Cardiac fibroblast (primary cell): ENCODE data around the gene ANKMY1.
A peak's percentile ranks its signal among the peaks of the same experiment; 100 is the strongest.

Experiments used
- DNase-seq, 2 donors: peaks; one replicate each; pipeline versions ENCODE4 v3.0.0 to v3.0.0-alpha.2; 2010; ENCODE audit warnings: low read depth in 2 of 2
- H3K4me3 ChIP-seq, 2 donors: replicated peaks in 1 of 2; 1 replicate in 1 of 2; 2 replicates in 1 of 2; pipeline ENCODE4 v1.5.1; 2011; ENCODE audit warnings: low read depth in 2 of 2, low read length in 2 of 2, mild to moderate bottlenecking in 2 of 2, moderate library complexity in 1 of 2
- CTCF ChIP-seq: IDR thresholded peaks from one replicate; pipeline ENCODE4 v1.5.1; 2011; ENCODE audit warnings: low read depth, mild to moderate bottlenecking, low read length, inconsistent platforms

Gene ANKMY1

DNA sequence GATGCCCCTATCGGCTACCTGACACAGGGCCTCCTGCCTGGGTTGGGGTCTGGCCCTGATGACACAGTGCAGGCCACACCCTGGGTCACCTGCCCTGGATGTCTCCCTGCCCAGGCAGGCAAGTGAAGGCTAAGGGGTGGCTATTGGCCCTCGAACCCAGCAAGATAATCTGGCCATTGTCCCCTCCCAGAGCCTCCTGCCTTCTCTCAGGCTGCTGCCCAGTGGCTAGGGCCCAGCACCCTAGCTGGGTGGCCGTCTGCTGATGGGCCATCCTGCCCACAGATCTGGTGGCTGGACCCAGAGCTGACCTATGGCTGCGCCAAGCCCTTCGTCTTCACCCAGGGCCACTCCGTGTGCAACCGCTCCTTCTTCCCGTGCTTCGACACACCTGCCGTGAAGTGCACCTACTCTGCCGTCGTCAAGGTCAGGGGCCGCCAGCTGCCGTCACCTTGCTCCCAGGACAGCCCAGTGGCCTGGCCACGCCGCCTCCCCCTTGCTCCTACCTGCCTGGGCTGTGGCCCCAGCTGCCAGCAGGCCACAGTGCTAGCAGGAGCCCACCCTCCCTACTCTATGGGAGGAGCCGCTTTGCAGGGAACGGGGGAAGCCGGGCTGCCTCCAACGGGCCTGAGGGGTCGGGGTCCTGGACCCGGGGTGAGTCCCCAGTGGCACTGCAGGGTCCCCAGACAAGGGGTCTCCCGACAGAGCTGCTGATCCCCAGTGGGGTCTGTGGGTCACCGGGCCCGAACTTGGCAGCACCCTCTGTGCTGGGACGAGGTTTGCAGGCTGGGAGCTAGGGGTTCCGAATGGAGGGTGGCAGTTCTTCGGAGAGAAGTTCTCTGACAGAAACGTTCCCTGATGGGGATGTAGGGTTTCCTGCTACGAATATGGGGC, 14.6 kb upstream of the ANKMY1 start:
- no peak for DNase-seq
- no peak for TF ChIP-seq CTCF
- no peak overlapping the region for H3K4me3 ChIP-seq

DNA sequence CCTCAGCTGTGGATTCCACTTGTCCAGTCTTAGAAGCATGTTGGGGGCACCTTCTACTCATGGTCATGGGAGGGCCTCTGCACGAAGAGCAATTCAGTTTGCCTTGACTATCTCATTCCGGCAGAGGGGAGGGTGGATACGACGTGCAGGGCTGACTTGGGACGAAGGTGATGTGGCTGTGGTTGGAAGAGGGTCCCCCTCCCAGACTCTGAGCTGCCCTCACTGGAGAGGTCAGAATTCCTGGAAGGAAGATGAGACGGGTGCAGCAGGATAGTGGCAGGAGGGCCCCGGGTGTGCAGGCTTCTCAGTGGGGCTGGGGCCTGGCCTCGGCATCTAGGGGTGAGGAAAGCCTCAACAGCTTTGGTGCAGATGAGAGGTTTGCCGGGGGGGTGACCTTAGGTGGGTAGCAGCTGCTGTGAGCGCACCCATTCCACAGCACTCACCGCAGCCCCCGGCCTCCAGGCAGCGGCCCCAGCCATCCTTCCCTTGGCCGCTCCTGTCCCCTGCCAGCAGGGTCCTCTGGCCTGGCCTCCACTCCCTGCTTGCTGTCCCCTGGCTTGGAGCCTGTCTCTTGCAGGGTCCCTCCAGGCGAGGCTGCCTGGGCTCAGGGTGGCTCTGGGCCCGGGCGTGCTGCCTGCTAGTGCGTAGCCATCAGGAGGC, 13.7 kb upstream of the ANKMY1 start:
- H3K4me3 ChIP-seq, result no peak overlapping the region
- DNase-seq, result no peak
- TF ChIP-seq CTCF, result no peak

DNA sequence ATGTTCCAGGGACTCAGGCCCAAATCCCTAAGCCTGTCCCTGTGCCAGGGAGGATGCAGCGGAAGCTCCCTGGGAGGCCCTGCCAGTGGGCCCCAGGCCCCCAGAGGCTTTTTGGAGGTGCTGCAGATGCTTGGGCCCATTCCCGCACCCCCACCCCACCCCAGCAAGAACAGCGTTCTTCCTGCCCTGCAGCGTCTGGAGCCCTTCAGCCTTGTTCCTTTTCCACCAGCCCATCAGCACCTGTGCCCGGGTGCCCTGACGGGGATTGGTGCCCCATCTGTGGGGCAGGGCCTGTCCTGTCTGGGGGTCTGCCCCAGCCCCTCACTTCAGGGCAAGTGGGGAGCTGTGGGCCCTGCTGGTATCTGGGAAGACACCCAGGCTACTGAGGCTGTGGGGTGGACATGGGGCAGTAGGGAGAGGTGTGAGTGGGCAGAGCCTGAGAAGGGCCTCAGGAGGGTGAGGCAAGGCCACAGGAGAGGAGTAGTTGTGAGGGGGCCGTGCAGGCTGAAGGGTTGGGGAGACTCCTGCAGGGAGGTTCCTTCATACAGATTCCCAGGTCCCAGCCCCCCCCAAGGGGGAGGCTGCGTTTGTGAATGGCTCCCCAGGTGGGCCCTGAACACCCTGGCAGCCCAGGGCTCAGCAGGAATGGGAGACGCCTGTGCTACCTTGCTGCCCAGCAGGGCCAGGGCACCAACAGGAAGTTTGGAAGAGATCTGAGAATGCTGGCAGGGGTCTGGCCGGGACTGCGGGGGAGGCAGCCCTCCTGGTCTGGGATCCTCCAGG, 12.9 kb upstream of the ANKMY1 start:
- no peak for DNase-seq
- no peak for TF ChIP-seq CTCF
- no peak overlapping the region for H3K4me3 ChIP-seq

GRCh38 chr2:240569998-240570530, 12.3 kb upstream of the ANKMY1 start:
- TF ChIP-seq CTCF, result no peak
- no peak for DNase-seq
- no peak overlapping the region for H3K4me3 ChIP-seq

DNA sequence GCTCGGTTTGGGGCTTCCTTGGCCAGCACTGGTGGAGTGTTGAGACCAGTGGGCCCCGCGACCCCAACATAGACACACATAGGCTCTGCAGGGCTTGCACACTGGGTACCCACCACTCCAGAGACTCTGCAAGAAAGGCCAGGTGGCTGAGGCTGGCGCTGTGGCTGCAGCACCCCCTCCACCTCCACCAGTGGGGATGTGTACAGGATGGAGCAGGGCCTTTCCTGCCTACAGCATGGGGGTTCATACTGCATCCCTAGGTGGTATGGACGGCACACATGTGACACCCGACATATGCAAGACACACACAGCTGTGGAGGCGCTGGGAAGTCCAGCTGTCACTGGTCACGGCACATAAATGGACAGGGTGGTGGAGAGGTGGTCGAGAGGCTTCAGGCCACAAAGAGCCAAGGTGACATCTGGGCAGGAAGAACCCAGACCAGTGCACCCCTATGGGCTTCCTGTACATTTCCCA, 11.8 kb upstream of the ANKMY1 start:
- DNase-seq, result no peak
- no peak for TF ChIP-seq CTCF
- peak overlapping the region; percentile 42 to 62 for H3K4me3 ChIP-seq
